ENCODE measurements around the gene HAUS7.

GRCh38 chrX:153433781-153434285 lies 36.5 kb downstream of the HAUS7 start:
- TF ChIP-seq POLR2AphosphoS5 (IDR thresholded peaks at IDR 0.05; ENCODE audit: borderline replicate concordance, low read depth, low read length) (no peak), EZH2 (IDR thresholded peaks at IDR 0.05) (no peak), FOXP2 (optimal IDR thresholded peaks at IDR 0.05; ENCODE audit: control extremely low read depth, extremely low read length, insufficient read depth) (no peak)

Measured in SK-N-MC (cell line).